K562 (cell line): ENCODE results near the gene LDLRAD3. TPM values are rescaled to one million over a fixed set of nuclear protein-coding genes. Genes with fewer than 3 reads are reported as not detected.

Source experiments
- ATF2 ChIP-seq: sonication (generic); formaldehyde crosslinking; IDR thresholded peaks from 2 replicates; pipeline ENCODE4 v1.8.1; 2022; ENCODE audit warnings: missing genetic modification reagents
- E2F6 ChIP-seq, 2 experiments: IDR thresholded peaks; 2 replicates each; pipeline ENCODE4 v1.6.1; 2011; ENCODE audit warnings: borderline replicate concordance in 1 of 2, control low read depth in 1 of 2, low read depth in 1 of 2, low read length in 1 of 2, mild to moderate bottlenecking in 1 of 2, mixed read lengths in 1 of 2, moderate library complexity in 1 of 2; ENCODE audit not compliant: insufficient read depth in 1 of 2, insufficient read length in 1 of 2, poor library complexity in 1 of 2, severe bottlenecking in 1 of 2; ENCODE audit errors: extremely low read depth in 1 of 2
- EP300 ChIP-seq: IDR thresholded peaks from 2 replicates; pipeline ENCODE4 v1.6.1; 2012; ENCODE audit warnings: low read length, improper control_type of control experiment
- ERF ChIP-seq: fragments of 450-650 bp; formaldehyde crosslinking; IDR thresholded peaks from 2 replicates; pipeline ENCODE4 v1.4.0; 2020; ENCODE audit warnings: mild to moderate bottlenecking, mixed read lengths
- HDAC8 ChIP-seq: fragments of 450-650 bp; IDR thresholded peaks from 2 replicates; pipeline ENCODE4 v1.6.1; 2016; ENCODE audit warnings: mild to moderate bottlenecking, missing genetic modification characterization, moderate library complexity, missing compliant biosample characterization
- HMBOX1 ChIP-seq: sonication (generic); IDR thresholded peaks from 2 replicates; pipeline ENCODE4 v1.6.1; 2016
- KAT2B ChIP-seq: IDR thresholded peaks from one replicate; pipeline ENCODE4 v1.6.1; 2012; ENCODE audit warnings: low read depth, mild to moderate bottlenecking, control low read depth, inconsistent platforms, low read length, moderate library complexity
- MTA2 ChIP-seq: fragments of 450-650 bp; IDR thresholded peaks from 2 replicates; pipeline ENCODE4 v1.6.1; 2016; ENCODE audit warnings: low read depth
- PHF8 ChIP-seq: fragments of 200-600 bp; sonication (generic); IDR thresholded peaks from 2 replicates; pipeline ENCODE4 v1.6.1; 2012; ENCODE audit warnings: mixed run types, mild to moderate bottlenecking, inconsistent platforms, low read length, moderate library complexity, borderline replicate concordance
- STAT6 ChIP-seq: sonication (generic); formaldehyde crosslinking; IDR thresholded peaks from 2 replicates; pipeline ENCODE4 v1.8.1; 2023; ENCODE audit warnings: mild to moderate bottlenecking, missing genetic modification reagents
- TAF1 ChIP-seq: IDR thresholded peaks from 2 replicates; pipeline ENCODE4 v1.6.1; 2011; ENCODE audit warnings: mild to moderate bottlenecking, low read length, moderate library complexity; ENCODE audit not compliant: insufficient read depth, control insufficient read depth, severe bottlenecking; ENCODE audit errors: extremely low read depth
- TBL1XR1 ChIP-seq, 2 experiments: IDR thresholded peaks; 2 replicates each; pipeline ENCODE4 v1.6.1; 2012; ENCODE audit warnings: improper control_type of control experiment in 2 of 2, low read length in 2 of 2, mild to moderate bottlenecking in 1 of 2
- WHSC1 ChIP-seq: IDR thresholded peaks from one replicate; pipeline ENCODE4 v1.6.1; 2012; ENCODE audit warnings: low read length, control low read depth, inconsistent platforms
- ZNF398 ChIP-seq: fragments of 250-450 bp; sonication (Bioruptor Pico); IDR thresholded peaks from 2 replicates; pipeline ENCODE4 v1.8.0; 2021; ENCODE audit warnings: moderate library complexity, mild to moderate bottlenecking, inconsistent platforms
- ZNF696 ChIP-seq: fragments of 250-450 bp; sonication (Bioruptor Pico); conservative IDR thresholded peaks from 2 replicates; pipeline ENCODE4 v1.4.0; 2020; ENCODE audit warnings: mild to moderate bottlenecking, moderate library complexity
- polyA plus RNA-seq, 8 experiments: library from polyadenylated mRNA; depleted of rRNA in 4 of 8; stranded (reverse) in 5 of 8; unstranded in 3 of 8; fragments of >200 nt; fragmentation: Nextera tagmentation in 2 of 8; fragmentation: Illumina TruSeq in 1 of 8; extraction: Ambion mirVana in 2 of 8; extraction: Trizol in 1 of 8; gene quantifications; 2 replicates each; pipeline versions ENCODE4 v1.2.1 to v1.2.3, GENCODE V29; 2011 to 2014; ENCODE audit warnings: inconsistent platforms in 1 of 8, missing spikeins in 1 of 8
- total RNA-seq, 7 experiments: library from RNA; depleted of rRNA in 6 of 7; stranded (reverse); fragments of >200 nt in 6 of 7; fragmentation: Illumina TruSeq in 2 of 7; extraction: Trizol in 2 of 7; gene quantifications; 2 replicates each; pipeline versions ENCODE4 v1.2.1 to v1.2.3, GENCODE V29; 2011 to 2021; ENCODE audit warnings: low replicate concordance in 1 of 7

Gene LDLRAD3
- total and polyA plus RNA-seq, 9 of the 15 experiments (the other 6 are each of a cell fraction or from before 2014, with no cell fraction given) = 0.73 to 7.2 (median 3.5) TPM

- TF ChIP-seq ZNF696 (no peak), WHSC1 (no peak), HMBOX1 (no peak), ERF (CRISPR knock-in tag) (0 out of 2 replicates have a peak, but pooled peaks have one; percentile 15), ATF2 (CRISPR knock-in tag) (no peak), TBL1XR1 (IDR thresholded peaks at IDR 0.05; ENCODE audit: low read length in 2 of 2) (no peak), MTA2 (peak; percentile 32; the same call in 1 of the 2 replicates), STAT6 (CRISPR knock-in tag) (no peak), ZNF398 (CRISPR knock-in tag) (no peak), E2F6 (IDR thresholded peaks at IDR 0.05; ENCODE audit: borderline replicate concordance in 1 of 2, extremely low read depth in 1 of 2, insufficient read depth in 1 of 2, insufficient read length in 1 of 2, low read depth in 1 of 2, low read length in 1 of 2, poor library complexity in 1 of 2, severe bottlenecking in 1 of 2) (no peak), KAT2B (no peak), PHF8 (no peak; the same call in 1 of the 2 replicates), TAF1 (no peak), HDAC8 (tag) (0 out of 2 replicates have a peak, but pooled peaks have one; percentile 53), EP300 (peak; percentile 93)
These were observed 205.8 kb downstream of the LDLRAD3 start (continued) for GRCh38 chr11:36149538-36150242.
